COLO668 (cell line): Measurements from ENCODE around the gene JAK3.
A peak's percentile ranks its signal among the peaks of the same experiment; 100 is the strongest.
"Not testable (repeated sequence)": the region's sequence is repeated elsewhere in the genome, so short reads cannot be mapped to it uniquely, and the experiment has no call there.

Experiments
- DNase-seq: peaks from one replicate; lab custom pipeline; 2025; ENCODE audit not compliant: unreplicated experiment; lab: John Stamatoyannopoulos, UW

JAK3 gene

DNA sequence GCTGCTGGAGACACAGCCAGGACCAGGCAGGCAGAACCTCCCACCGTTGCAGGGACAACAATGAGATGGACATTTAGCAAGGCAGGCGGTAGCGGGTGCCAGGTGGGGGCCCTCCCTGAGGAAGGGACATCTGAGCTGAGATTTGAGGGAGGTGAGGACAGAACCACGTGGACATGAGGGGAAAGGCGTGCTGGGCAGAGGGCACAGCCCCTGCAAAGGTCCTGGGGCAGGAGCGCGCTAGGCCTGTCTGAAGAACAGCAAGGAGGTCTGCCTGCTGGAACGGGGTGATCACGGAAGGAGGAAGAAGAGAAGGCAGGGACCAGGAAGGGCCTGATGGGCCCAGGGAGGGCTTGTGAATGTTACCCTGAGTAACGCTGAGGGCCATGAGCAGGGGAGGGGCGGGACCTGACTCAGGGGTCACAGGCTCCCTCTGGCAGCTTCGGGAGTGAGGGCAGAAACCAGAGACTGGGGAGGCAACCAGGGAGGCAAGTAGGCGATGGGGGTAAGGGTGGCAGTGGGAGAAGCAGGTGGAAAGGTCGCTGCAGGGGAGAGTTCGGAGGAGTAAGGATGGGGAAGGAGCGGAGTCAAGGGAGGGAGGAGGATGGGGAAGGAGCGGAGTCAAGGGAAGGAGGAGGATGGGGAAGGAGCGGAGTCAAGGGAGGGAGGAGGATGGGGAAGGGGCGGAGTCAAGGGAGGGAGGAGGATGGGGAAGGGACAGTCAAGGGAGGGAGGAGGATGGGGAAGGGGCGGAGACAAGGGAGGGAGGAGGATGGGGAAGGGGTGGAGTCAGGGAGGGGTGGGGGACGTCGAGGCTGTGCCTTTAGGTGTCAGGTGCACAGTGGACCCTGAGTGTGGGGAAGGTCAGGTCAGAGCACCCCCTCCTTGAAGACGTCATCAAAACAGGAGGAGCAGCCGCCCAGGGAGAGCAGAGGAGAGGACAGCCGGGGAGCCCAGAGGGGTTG lies 68.5 kb downstream of the JAK3 start:
- DNase-seq: no peak

DNA sequence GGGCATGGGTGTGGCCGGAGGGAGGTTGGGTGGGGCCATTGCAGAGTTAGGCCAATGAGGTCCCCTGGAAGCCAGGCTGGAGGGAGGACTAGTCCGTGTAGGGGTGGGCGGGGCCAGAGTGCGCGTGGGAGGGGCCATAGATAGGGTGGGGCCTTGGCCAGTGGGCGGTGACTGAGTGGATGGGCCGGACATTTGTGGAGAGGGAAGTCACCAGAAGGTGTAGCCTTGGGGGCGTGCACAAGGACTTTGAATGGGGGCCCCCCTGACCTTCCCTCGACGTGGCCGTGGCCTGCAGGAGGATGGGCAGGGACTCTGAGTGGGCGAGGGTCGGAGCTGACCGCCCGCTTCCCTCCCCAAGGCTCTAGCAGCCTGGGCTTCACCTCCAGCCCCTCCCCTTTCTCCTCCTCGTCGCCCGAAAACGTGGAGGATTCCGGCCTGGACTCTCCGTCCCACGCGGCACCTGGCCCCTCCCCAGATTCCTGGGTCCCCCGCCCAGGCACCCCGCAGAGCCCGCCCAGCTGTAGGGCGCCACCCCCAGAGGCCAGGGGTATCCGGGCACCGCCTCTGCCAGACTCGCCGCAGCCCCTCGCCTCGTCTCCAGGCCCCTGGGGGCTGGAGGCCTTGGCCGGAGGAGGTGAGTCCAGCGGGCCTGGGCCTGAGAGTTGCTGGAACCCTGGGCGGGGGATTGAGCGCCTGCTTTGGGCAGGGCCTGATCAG lies 69.4 kb downstream of the JAK3 start:
- peak; percentile 27 for DNase-seq

DNA sequence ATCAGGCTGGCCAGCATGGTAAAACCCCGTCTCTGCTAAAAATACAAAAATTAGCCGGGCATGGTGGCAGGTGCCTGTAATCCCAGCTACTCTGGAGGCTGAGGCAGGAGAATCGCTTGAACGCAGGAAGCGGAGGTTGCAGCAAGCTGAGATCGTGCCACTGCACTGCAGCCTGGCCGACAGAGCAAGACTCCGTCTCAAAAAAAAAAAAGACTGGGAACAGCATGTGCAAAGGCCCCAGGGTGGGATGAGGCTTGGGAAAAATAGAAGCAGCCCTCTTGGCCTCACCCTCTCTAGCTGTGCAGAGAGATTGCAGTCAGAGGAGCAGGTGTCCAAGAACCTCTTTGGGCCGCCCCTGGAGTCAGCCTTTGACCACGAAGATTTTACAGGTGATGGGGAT lies 69.9 kb downstream of the JAK3 start:
- DNase-seq: not testable (repeated sequence)

DNA sequence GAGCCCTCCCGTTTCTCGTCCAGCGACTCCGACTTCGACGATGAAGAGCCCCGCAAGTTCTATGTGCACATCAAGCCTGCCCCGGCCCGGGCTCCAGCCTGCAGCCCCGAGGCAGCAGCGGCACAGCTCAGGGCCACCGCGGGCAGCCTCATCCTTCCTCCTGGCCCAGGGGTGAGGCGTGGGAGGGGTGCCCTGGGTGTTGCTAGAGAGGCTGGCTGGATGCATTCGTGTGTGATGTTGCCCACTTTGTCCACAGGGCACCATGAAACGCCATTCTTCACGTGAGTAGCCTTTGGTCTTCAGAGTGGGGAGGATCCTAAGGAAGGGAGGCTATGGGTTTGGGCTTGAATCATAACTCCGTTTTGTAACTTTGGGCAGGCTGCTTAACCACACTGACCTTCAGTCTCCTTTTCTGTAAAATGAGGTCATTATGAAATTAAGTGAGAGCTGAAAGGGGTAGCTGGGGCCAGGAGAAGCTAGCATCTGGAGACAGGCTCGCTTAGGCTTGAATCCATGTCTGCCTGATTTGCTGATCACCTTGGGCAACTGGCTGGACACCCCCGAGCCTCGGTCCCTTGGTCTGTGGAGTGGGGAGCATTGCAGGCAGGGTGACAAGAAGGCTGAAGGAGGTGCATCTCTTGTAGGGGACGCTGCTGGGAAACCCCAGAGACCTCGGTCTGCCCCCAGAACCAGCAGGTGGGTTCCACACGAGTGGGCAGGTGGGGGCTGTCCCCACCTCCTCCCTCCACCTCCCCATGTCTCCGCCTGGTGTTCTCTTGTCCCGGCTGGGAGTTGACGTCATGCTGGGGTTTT lies 71.6 kb downstream of the JAK3 start:
- no peak for DNase-seq

DNA sequence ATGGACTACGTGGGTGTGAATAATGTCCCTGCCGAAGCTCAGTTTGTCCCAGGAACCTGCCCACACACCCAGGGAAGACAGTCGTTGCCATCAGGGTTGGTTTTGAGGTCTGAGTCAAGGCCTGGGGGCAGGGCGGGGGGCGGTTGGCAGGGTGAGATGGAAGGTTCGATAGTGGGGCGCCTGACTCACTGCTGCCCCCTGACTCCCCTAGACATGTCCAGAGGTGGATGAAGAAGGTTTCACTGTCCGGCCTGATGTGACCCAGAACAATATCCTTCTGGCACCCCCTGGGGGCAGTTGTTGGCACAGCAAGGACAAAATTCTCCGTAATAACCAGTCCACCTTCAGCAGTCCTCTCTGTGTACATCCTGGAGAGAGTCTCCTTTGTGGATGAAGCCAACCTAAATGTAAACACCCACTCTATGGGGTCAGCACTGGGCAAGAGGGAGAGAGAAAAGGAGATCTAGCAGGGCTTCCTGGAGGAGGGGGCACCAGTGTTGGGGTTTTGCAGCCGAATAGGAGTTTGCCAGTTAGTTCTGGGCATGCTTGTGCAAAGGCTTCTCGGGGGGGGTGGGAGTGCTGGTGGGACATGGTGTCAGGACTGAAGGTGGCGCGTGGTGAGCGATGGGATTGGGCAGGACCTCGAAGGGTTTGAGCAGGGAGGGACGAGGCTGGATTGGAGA lies 72.4 kb downstream of the JAK3 start:
- DNase-seq: peak; percentile 24
